Stimulated activated CD4-positive, alpha-beta T cell treated with anti-CD3 and anti-CD28 coated beads, Interleukin-1b, Interleukin-23, amount 100 ng/mL, for 24 hours (primary cell): ENCODE results near the gene ZNF699.
"Not testable (repeated sequence)": the region's sequence is repeated elsewhere in the genome, so short reads cannot be mapped to it uniquely, and the experiment has no call there.

Experiments
- DNase-seq, 4 experiments: peaks; one replicate each; pipeline ENCODE4 v3.0.0-alpha.2; 2020; ENCODE audit warnings: low read depth in 4 of 4, low spot score in 1 of 4

The ZNF699 gene

GRCh38 chr19:9289231-9289884 is 20.3 kb downstream of the ZNF699 start:
- no peak for DNase-seq

- DNase-seq = not testable (repeated sequence)
Measured at GRCh38 chr19:9283485-9283884, 26.2 kb downstream of the ZNF699 start.

- no peak for DNase-seq
Measured at GRCh38 chr19:9251236-9251635, 58.4 kb downstream of the ZNF699 start.

- no peak for DNase-seq
Measured at GRCh38 chr19:9250630-9251029, 59.0 kb downstream of the ZNF699 start, which contains the start of gene OR7E24. TSS of gene OR7E24 (plus strand) at chr19:9250930. CDS start at chr19:9251044, 114 bp downstream.
